GM18873 (cell line): ENCODE measurements around the gene CDCA7.
"Not testable (repeated sequence)": the region's sequence is repeated elsewhere in the genome, so short reads cannot be mapped to it uniquely, and the experiment has no call there.

ENCODE experiments used
- ATAC-seq: cut with Tn5 transposase; IDR thresholded peaks from one replicate; pipeline ENCODE4 v1.9.1; 2021; ENCODE audit warnings: mild to moderate bottlenecking, moderate library complexity, moderate number of reproducible peaks; ENCODE audit not compliant: unreplicated experiment, low FRiP score

CDCA7 gene

GRCh38 chr2:173357346-173357745 lies 2.7 kb downstream of the CDCA7 start:
- ATAC-seq = no peak

DNA sequence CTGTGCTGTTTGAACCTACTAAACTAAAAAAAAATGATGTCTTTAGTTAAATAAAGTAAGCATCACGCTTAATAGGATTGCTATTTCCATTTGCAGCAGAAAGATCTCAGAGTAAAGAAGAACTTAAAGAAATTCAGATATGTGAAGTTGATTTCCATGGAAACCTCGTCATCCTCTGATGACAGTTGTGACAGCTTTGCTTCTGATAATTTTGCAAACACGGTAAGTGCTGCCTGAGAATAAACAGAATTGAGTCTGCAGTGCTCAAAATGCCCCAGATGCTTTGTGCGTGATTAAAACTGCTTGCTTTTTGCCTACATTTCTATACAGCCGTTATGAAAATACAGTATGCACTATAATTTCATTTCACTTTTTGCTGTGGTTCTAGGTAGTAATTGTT lies 3.9 kb downstream of the CDCA7 start:
- ATAC-seq = no peak

- no peak for ATAC-seq
Measured at GRCh38 chr2:173359231-173359630, 4.6 kb downstream of the CDCA7 start.

GRCh38 chr2:173370198-173370597 lies 15.5 kb downstream of the CDCA7 start:
- no peak for ATAC-seq

DNA sequence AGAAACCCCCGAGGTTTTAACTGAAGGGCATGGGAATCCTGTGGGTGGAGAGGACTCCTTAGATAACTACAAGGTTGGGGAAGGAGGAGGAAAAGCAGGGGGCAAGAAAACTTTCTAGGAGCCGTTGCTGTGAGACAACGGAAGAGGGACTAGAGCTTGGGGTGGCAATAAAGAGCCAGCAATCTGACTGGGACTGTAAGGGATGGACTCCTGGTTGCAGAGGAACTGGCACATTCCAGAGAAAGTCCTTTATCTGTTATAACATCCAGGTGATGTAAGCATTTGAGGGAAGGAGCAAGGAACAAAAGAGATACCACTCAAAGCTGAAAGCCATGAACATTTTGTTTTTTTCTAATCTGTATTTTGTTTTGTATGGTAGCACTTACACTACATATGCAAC lies 16.4 kb downstream of the CDCA7 start:
- ATAC-seq = no peak

DNA sequence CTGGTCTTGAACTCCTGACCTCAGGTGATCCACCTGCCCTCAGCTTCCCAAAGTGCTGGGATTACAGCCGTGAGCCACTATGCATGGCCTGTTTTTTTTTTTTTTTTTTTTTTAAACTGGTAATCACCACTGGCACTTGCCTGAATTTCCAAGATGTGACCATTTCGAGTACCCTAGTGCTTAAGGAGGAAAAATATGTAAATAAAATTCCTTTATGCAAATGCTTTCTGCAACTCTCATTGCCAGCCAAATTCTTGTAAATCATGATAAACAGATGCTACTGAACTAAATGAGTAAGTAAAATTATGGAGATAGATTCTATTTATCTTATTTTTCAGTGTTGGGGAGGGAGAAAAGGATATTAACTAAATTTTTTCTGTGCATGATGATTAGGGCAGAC lies 18.6 kb downstream of the CDCA7 start:
- ATAC-seq = no peak

DNA sequence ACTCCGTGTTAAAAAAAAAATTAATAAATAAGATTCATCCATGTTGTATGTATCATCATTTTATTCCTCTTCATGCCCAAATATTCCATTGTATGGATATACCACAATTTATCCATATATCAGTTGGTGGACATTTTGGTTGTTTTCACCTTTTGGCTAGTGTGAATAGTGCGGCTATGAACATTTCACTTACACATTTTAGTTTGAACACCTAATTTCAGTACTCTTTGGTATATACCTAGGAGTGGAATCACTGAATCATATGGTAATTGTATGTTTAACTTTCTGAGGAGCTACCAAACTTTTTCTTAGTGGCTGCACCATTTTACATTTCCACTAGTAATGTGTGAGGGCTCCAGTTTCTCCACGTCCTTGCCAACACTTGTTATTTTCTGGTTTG lies 20.0 kb downstream of the CDCA7 start:
- no peak for ATAC-seq

- ATAC-seq = not testable (repeated sequence)
Measured at GRCh38 chr2:173385534-173385933, 30.9 kb downstream of the CDCA7 start.

GRCh38 chr2:173386021-173386737 lies 31.5 kb downstream of the CDCA7 start:
- ATAC-seq = no peak

GRCh38 chr2:173386738-173387065 lies 32.0 kb downstream of the CDCA7 start:
- no peak for ATAC-seq

- ATAC-seq = no peak
Measured at GRCh38 chr2:173387079-173387478, 32.4 kb downstream of the CDCA7 start.

GRCh38 chr2:173387660-173388059 lies 33.0 kb downstream of the CDCA7 start:
- ATAC-seq = no peak

DNA sequence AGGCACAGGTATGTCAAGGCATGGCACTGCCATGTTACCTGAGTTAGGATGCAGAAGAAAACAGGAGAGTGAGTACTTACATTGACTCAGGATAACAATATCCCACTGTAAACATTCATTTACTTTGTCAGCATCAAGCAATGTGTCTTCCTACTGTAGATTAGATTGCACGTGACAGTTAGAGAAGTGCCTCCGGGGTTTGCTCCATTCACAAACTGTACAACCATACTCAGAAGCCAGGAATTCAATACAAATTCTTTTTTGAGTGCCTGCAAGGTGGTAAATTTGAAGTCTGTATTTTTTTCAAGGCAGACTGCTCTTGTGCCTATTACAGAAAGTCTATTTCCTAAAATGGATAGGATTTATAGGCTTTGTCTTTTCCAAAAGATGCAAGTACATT lies 34.1 kb downstream of the CDCA7 start:
- ATAC-seq = no peak

- no peak for ATAC-seq
Measured at GRCh38 chr2:173390036-173390435, 35.4 kb downstream of the CDCA7 start.

DNA sequence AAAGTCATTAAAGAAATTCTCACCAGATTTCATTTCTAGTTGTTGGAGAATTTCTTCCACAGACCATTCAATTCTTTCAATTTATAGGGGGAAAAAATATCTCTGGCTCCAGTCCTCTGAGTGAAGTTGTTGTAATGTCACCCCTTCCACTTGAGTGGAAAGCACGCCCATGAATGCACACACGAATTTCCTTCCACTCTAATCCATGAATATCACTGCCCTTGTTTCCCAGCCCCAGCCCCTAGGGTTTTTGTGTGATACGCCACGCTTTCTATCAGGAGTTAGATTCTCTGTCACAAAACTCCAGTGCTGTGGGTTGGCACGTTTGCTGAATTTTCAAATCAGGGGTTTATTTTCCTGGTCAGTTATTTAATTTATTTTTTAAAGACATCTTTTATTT lies 38.1 kb downstream of the CDCA7 start:
- no peak for ATAC-seq

GRCh38 chr2:173393186-173393585 lies 38.5 kb downstream of the CDCA7 start:
- ATAC-seq = no peak

- no peak for ATAC-seq
Measured at GRCh38 chr2:173393636-173394035, 39.0 kb downstream of the CDCA7 start.

DNA sequence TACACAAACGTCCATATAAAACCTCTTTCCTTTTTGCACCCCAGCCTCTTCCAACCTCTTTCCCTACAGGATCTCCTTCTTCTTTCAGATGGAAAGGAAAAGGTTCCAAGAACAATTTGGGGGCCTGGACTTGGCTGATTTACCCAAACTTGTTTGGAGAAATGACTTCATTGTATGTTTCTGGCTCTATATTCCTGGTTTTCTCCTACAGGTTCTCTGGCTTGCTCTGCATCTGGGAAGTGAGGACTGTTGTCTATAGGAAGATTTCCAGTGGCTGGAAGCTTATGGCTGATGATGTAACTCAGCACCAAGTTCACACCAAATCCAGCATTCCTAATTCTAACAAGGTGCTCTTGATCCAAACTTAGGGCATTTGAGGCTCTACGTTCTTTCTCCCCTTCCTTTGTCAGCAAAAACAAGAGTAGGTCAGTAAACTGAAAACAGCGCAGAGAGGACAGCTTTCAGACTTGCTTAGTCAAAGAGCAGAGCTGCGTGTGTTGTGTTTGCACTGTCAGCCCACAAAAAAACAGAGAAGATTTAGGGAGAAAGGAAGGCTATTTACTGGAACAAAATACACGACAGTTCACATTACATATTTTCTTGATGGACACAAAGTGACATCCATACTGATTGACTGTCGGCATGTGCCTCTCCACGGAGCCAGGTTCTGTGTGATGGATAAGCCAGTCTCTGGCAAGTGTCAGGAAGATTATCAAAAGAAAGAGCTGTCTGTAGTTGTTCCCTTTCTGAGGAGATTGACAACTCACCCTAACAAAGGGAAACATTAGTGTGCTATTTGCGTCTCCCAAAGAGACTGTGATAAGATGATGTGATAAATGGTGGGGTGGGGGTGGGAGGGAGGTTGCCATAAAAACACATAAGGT lies 39.7 kb downstream of the CDCA7 start:
- no peak for ATAC-seq

DNA sequence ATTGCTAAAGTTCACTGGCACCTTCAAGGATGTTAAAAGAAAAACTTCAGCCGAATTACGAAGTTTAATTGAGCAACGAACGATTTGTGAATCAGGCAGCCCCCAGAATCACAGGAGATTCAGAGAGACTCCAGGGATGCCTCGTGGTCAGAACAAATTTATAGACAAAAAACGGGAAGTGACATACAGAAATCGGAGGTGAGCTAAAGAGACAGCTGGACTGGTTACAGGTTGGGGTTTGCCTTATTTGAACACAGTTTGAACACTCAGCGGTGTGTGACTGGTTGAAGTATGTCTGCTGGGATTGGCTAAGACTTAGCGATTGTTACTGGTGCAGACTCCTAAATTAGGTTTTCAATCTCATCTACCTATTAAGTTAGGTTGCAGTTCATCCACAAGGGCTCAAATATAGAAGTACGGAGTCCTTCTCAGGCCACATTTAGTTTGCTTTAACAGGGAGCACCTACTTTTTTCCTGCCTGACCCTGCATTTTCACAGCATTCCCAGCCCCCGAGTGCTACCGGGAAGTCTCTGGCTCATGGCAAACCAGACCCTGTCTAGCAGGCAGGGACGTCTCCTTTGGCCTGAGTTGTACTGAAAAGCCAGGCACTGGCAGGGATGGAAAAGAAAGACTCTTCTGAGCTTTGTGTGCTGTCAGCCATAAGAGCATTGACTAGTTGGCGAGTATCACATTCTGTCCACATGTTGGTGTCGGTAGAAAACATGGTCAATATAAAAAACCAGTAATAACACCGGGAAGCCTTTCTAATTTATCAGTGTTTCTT lies 41.1 kb downstream of the CDCA7 start:
- ATAC-seq = no peak

- ATAC-seq = no peak
Measured at GRCh38 chr2:173397539-173397938, 42.9 kb downstream of the CDCA7 start.

- no peak for ATAC-seq
Measured at GRCh38 chr2:173399229-173399628, 44.6 kb downstream of the CDCA7 start.
